Measurements from ENCODE around the gene VDAC1. TPM values are rescaled to one million over a fixed set of nuclear protein-coding genes. Genes with fewer than 3 reads are reported as not detected.

The VDAC1 gene
- total and polyA plus RNA-seq, 2 donors (not counting 3 experiments of a cell fraction or from before 2014, with no cell fraction given) = 116 to 247 TPM

GRCh38 chr5:133959643-133960042 lies 45.1 kb downstream of the VDAC1 start:
- H3K9me1 ChIP-seq (replicated peaks; ENCODE audit: control insufficient read depth, extremely low read depth, insufficient read depth, low read length) = no peaks in the 10 kb centered on the region
- BruUV-seq (replicated peaks) = no TSS peak
- H3K4me1 ChIP-seq (ENCODE audit: control insufficient read depth, extremely low read depth, insufficient read depth, low read length) = peaks cover 4% of the 10 kb centered on the region
- TF ChIP-seq JUN (IDR thresholded peaks at IDR 0.05; ENCODE audit: borderline replicate concordance, insufficient read depth, insufficient read length, low read depth) (no peak), GATA2 (IDR thresholded peaks at IDR 0.05; ENCODE audit: insufficient read depth, insufficient read length, low read depth, low read length) (no peak), EZH2 (IDR thresholded peaks at IDR 0.05; ENCODE audit: borderline replicate concordance, low read depth, low read length, severe bottlenecking) (no peak), FOS (IDR thresholded peaks at IDR 0.05; ENCODE audit: borderline replicate concordance, insufficient read depth, low read length) (no peak)
- TF ChIP-seq, protein P1, sequence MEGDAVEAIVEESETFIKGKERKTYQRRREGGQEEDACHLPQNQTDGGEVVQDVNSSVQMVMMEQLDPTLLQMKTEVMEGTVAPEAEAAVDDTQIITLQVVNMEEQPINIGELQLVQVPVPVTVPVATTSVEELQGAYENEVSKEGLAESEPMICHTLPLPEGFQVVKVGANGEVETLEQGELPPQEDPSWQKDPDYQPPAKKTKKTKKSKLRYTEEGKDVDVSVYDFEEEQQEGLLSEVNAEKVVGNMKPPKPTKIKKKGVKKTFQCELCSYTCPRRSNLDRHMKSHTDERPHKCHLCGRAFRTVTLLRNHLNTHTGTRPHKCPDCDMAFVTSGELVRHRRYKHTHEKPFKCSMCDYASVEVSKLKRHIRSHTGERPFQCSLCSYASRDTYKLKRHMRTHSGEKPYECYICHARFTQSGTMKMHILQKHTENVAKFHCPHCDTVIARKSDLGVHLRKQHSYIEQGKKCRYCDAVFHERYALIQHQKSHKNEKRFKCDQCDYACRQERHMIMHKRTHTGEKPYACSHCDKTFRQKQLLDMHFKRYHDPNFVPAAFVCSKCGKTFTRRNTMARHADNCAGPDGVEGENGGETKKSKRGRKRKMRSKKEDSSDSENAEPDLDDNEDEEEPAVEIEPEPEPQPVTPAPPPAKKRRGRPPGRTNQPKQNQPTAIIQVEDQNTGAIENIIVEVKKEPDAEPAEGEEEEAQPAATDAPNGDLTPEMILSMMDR (IDR thresholded peaks at IDR 0.05; ENCODE audit: extremely low read depth in 1 of 2, insufficient read depth in 1 of 2, low read depth in 1 of 2, low read length in 2 of 2) = no peak
- H3K27ac ChIP-seq (ENCODE audit: insufficient read depth, low read depth, low read length) = no peak overlapping the region
- intact Hi-C loops (cut with micrococcal nuclease) = no loop called here
- peaks cover 0 to 2% of the 10 kb centered on the region in 2 experiments for H3K36me3 ChIP-seq (ENCODE audit: control insufficient read depth in 2 of 2, extremely low read depth in 1 of 2, insufficient read depth in 2 of 2, low read length in 2 of 2)
- no peak overlapping the region for H3K4me3 ChIP-seq (replicated peaks in 1 of 3; ENCODE audit: insufficient read depth in 1 of 3, low read depth in 1 of 3, low read length in 3 of 3)
- H2AFZ ChIP-seq (ENCODE audit: low read depth, low read length) = no peak overlapping the region
- H3K27me3 ChIP-seq (ENCODE audit: control insufficient read depth in 2 of 2, insufficient read depth in 2 of 2, low read length in 2 of 2) = no peaks in the 10 kb centered on the region
- POLR2A ChIA-PET = no interaction called here
- H4K20me1 ChIP-seq (replicated peaks; ENCODE audit: control insufficient read depth, extremely low read depth, insufficient read depth, low read length) = no peaks in the 10 kb centered on the region
- H3K9ac ChIP-seq (replicated peaks; ENCODE audit: extremely low read depth, insufficient read depth, low read length) = no peak overlapping the region
- dilution Hi-C loops (cut with MboI; ENCODE audit: extremely low pct_ligation_motif_present, low sequenced_read_pairs) = no loop called here
- CTCF ChIA-PET = no interaction called here
- no peaks in the 10 kb centered on the region for H3K9me3 ChIP-seq (replicated peaks; ENCODE audit: control insufficient read depth, insufficient read depth, low read length)
- H3K4me2 ChIP-seq (ENCODE audit: insufficient read depth, low read length) = no peak overlapping the region
- no peak for FAIRE-seq
- DNase-seq (ENCODE audit: low read depth, low spot score) = no peak
- peaks cover 21% of the 10 kb centered on the region for H3K79me2 ChIP-seq (ENCODE audit: control insufficient read depth, insufficient read depth, low read length)

- H3K9me3 ChIP-seq (replicated peaks; ENCODE audit: control insufficient read depth, insufficient read depth, low read length) = no peaks in the 10 kb centered on the region
- CTCF ChIA-PET = no interaction called here
- no peaks in the 10 kb centered on the region for H3K9me1 ChIP-seq (replicated peaks; ENCODE audit: control insufficient read depth, extremely low read depth, insufficient read depth, low read length)
- DNase-seq (ENCODE audit: low read depth, low spot score) (no peak), FAIRE-seq (no peak)
- dilution Hi-C loops (cut with MboI; ENCODE audit: extremely low pct_ligation_motif_present, low sequenced_read_pairs) = no loop called here
- H3K36me3 ChIP-seq (ENCODE audit: control insufficient read depth in 2 of 2, extremely low read depth in 1 of 2, insufficient read depth in 2 of 2, low read length in 2 of 2) = peaks cover 0 to 2% of the 10 kb centered on the region in 2 experiments
- TF ChIP-seq EZH2 (IDR thresholded peaks at IDR 0.05; ENCODE audit: borderline replicate concordance, low read depth, low read length, severe bottlenecking) = no peak
- TF ChIP-seq JUN (IDR thresholded peaks at IDR 0.05; ENCODE audit: borderline replicate concordance, insufficient read depth, insufficient read length, low read depth) = no peak
- TF ChIP-seq FOS (IDR thresholded peaks at IDR 0.05; ENCODE audit: borderline replicate concordance, insufficient read depth, low read length) = no peak
- no peak for TF ChIP-seq POLR2A (IDR thresholded peaks at IDR 0.05; ENCODE audit: low read depth, low read length)
- TF ChIP-seq MAX (IDR thresholded peaks at IDR 0.05; ENCODE audit: insufficient read depth, insufficient read length) = no peak
- no peak for TF ChIP-seq MYC (IDR thresholded peaks at IDR 0.05; ENCODE audit: low read depth, low read length)
- no peak for TF ChIP-seq GATA2 (IDR thresholded peaks at IDR 0.05; ENCODE audit: insufficient read depth, insufficient read length, low read depth, low read length)
- TF ChIP-seq, protein P1 (IDR thresholded peaks at IDR 0.05; ENCODE audit: extremely low read depth in 1 of 2, insufficient read depth in 1 of 2, low read depth in 1 of 2, low read length in 2 of 2) = no peak
- no peak for TF ChIP-seq POLR2AphosphoS5 (IDR thresholded peaks at IDR 0.05; ENCODE audit: insufficient read depth, low read depth, low read length)
- no peak overlapping the region for H3K27ac ChIP-seq (ENCODE audit: insufficient read depth, low read depth, low read length)
- POLR2A ChIA-PET = no interaction called here
- peaks cover 8% of the 10 kb centered on the region for H3K4me1 ChIP-seq (ENCODE audit: control insufficient read depth, extremely low read depth, insufficient read depth, low read length)
- H3K79me2 ChIP-seq (ENCODE audit: control insufficient read depth, insufficient read depth, low read length) = peaks cover 9% of the 10 kb centered on the region
- H3K4me3 ChIP-seq (replicated peaks in 1 of 3; ENCODE audit: insufficient read depth in 1 of 3, low read depth in 1 of 3, low read length in 3 of 3) = no peak overlapping the region
- H2AFZ ChIP-seq (ENCODE audit: low read depth, low read length) = no peak overlapping the region
- intact Hi-C loops (cut with micrococcal nuclease) = no loop called here
- no peaks in the 10 kb centered on the region for H4K20me1 ChIP-seq (replicated peaks; ENCODE audit: control insufficient read depth, extremely low read depth, insufficient read depth, low read length)
- BruUV-seq (replicated peaks) = no TSS peak
- H3K4me2 ChIP-seq (ENCODE audit: insufficient read depth, low read length) = no peak overlapping the region
- H3K27me3 ChIP-seq (ENCODE audit: control insufficient read depth in 2 of 2, insufficient read depth in 2 of 2, low read length in 2 of 2) = no peaks in the 10 kb centered on the region
- H3K9ac ChIP-seq (replicated peaks; ENCODE audit: extremely low read depth, insufficient read depth, low read length) = no peak overlapping the region
Measured at GRCh38 chr5:133957591-133957990, 47.2 kb downstream of the VDAC1 start.

All from endothelial cell of umbilical vein (primary cell).